ENCODE data around the gene LRMDA.

The LRMDA gene

DNA sequence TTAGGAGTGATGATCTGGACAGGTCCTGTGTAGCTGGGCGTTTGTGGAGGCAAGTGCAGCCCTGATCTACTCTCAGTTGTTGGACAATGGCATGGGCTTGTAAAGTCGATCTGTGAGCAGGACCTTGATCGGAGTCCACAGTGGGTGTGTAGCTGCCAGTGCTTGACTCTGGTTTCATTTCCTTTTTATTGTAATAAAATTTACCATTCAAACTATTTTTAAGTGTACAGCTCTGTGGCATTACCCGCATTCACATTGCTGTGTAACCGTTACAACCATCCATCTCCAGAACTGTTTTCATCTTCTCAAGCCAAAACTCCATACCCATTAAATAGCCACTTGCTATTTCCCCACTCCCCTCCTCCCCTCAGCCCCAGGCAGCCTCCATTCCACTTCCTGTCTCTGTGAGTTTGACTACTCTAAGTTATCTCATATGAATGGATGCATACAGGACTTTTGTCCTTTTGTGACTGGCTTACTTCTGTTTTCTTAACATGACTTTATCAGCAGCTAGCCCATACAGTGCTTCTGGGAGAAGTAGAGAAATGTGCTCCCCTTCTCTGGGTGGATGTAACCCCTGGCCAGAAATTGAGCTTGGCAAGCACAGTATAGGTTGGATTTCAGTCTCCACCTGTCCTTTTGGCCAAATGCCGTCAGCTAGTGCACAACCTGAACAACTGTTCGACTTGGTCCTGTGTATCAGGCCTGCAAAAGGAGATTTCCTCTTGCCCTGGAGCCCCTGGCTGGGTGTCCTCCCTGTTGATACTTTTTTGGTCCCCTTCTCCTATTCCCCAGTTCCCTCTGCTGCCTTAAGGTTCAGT is 180.0 kb downstream of the LRMDA start:
- no peak overlapping the region for H3K4me2 ChIP-seq (ENCODE audit: low read depth, low read length, poor library complexity, severe bottlenecking)
- H3K79me2 ChIP-seq (ENCODE audit: insufficient read depth, low read length): no peaks in the 10 kb centered on the region
- no peak overlapping the region for H3K9ac ChIP-seq (ENCODE audit: low read length)
- H2AFZ ChIP-seq (ENCODE audit: low read depth, low read length, severe bottlenecking): no peak overlapping the region
- H4K20me1 ChIP-seq (ENCODE audit: low read depth, low read length): no peaks in the 10 kb centered on the region
- no peak overlapping the region for H3K27ac ChIP-seq (ENCODE audit: low read depth, low read length)
- no peaks in the 10 kb centered on the region for H3F3A ChIP-seq (ENCODE audit: insufficient read depth)
- no peaks in the 10 kb centered on the region for H3K36me3 ChIP-seq (ENCODE audit: low read length)
- no peak overlapping the region for H3K4me3 ChIP-seq (ENCODE audit: insufficient read depth, low read length, poor library complexity, severe bottlenecking)
- no peaks in the 10 kb centered on the region for H3K27me3 ChIP-seq (ENCODE audit: low read length)
- no peak for TF ChIP-seq EZH2phosphoT487 (conservative IDR thresholded peaks at IDR 0.05; ENCODE audit: low read length)
- TF ChIP-seq, protein P1, sequence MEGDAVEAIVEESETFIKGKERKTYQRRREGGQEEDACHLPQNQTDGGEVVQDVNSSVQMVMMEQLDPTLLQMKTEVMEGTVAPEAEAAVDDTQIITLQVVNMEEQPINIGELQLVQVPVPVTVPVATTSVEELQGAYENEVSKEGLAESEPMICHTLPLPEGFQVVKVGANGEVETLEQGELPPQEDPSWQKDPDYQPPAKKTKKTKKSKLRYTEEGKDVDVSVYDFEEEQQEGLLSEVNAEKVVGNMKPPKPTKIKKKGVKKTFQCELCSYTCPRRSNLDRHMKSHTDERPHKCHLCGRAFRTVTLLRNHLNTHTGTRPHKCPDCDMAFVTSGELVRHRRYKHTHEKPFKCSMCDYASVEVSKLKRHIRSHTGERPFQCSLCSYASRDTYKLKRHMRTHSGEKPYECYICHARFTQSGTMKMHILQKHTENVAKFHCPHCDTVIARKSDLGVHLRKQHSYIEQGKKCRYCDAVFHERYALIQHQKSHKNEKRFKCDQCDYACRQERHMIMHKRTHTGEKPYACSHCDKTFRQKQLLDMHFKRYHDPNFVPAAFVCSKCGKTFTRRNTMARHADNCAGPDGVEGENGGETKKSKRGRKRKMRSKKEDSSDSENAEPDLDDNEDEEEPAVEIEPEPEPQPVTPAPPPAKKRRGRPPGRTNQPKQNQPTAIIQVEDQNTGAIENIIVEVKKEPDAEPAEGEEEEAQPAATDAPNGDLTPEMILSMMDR (IDR thresholded peaks at IDR 0.05; ENCODE audit: insufficient read depth, low read length, poor library complexity, severe bottlenecking): no peak
- H3K9me2 ChIP-seq (replicated peaks; ENCODE audit: insufficient read depth, low read length): no peaks in the 10 kb centered on the region
- no peaks in the 10 kb centered on the region for H3K9me3 ChIP-seq (ENCODE audit: insufficient read depth, low read length)

- Histone ChIP-seq H3K9me2 (replicated peaks; ENCODE audit: insufficient read depth, low read length) (no peaks in the 10 kb centered on the region), H3K4me2 (ENCODE audit: low read depth, low read length, poor library complexity, severe bottlenecking) (no peak overlapping the region), H4K20me1 (ENCODE audit: low read depth, low read length) (no peaks in the 10 kb centered on the region), H2AFZ (ENCODE audit: low read depth, low read length, severe bottlenecking) (no peak overlapping the region), H3K4me3 (ENCODE audit: insufficient read depth, low read length, poor library complexity, severe bottlenecking) (no peak overlapping the region), H3F3A (ENCODE audit: insufficient read depth) (no peaks in the 10 kb centered on the region), H3K79me2 (ENCODE audit: insufficient read depth, low read length) (no peaks in the 10 kb centered on the region), H3K9ac (ENCODE audit: low read length) (no peak overlapping the region), H3K9me3 (ENCODE audit: insufficient read depth, low read length) (no peaks in the 10 kb centered on the region), H3K27ac (ENCODE audit: low read depth, low read length) (no peak overlapping the region), H3K27me3 (ENCODE audit: low read length) (no peaks in the 10 kb centered on the region), H3K36me3 (ENCODE audit: low read length) (no peaks in the 10 kb centered on the region)
- TF ChIP-seq, protein P1 (IDR thresholded peaks at IDR 0.05; ENCODE audit: insufficient read depth, low read length, poor library complexity, severe bottlenecking): no peak
- TF ChIP-seq EZH2phosphoT487 (conservative IDR thresholded peaks at IDR 0.05; ENCODE audit: low read length): no peak
These were observed 180.6 kb downstream of the LRMDA start for GRCh38 chr10:75611993-75612372.

DNA sequence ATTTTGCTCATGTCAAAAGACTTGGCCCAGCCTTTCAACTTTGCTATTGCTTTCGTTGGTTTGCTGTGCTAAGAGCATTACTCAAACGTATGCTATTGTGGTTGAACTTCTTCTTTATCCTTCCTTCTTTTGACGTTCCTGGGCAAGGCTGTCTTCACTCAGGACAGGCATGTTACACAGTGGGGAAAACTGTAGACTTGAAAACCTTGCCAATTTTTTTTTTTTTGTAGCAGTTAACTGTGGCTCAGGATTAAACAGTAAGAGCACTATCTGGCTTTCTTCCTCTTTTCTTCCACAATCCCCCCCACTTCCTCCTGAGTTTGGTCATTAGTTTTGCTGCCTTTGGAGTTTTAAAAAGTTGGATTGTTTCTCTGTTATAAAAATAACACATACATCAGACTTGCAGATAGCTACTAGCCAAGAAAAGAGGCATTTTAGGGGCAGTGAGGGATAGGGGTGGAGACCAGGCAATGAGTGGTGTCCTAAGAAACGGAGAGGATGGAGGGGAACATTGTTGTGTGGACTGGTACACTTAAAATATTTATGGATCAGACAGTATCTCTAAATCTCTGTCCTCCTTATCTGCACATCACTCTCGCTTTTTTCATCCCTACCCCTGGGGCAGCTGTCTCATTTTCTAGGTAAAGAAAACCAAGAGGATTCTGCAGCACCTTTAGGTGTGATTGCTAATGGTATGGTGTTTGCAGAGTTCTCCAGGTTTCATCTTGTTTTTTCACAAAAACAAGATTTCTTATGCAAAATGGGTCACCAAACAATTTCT is 181.7 kb downstream of the LRMDA start:
- H3K27ac ChIP-seq (ENCODE audit: low read depth, low read length): no peak overlapping the region
- H4K20me1 ChIP-seq (ENCODE audit: low read depth, low read length): no peaks in the 10 kb centered on the region
- H3K9me2 ChIP-seq (replicated peaks; ENCODE audit: insufficient read depth, low read length): no peaks in the 10 kb centered on the region
- no peaks in the 10 kb centered on the region for H3F3A ChIP-seq (ENCODE audit: insufficient read depth)
- H3K9ac ChIP-seq (ENCODE audit: low read length): no peak overlapping the region
- no peak for TF ChIP-seq EZH2phosphoT487 (conservative IDR thresholded peaks at IDR 0.05; ENCODE audit: low read length)
- TF ChIP-seq, protein P1 (IDR thresholded peaks at IDR 0.05; ENCODE audit: insufficient read depth, low read length, poor library complexity, severe bottlenecking): no peak
- no peaks in the 10 kb centered on the region for H3K79me2 ChIP-seq (ENCODE audit: insufficient read depth, low read length)
- no peaks in the 10 kb centered on the region for H3K36me3 ChIP-seq (ENCODE audit: low read length)
- no peak overlapping the region for H2AFZ ChIP-seq (ENCODE audit: low read depth, low read length, severe bottlenecking)
- no peak overlapping the region for H3K4me3 ChIP-seq (ENCODE audit: insufficient read depth, low read length, poor library complexity, severe bottlenecking)
- no peaks in the 10 kb centered on the region for H3K27me3 ChIP-seq (ENCODE audit: low read length)
- H3K9me3 ChIP-seq (ENCODE audit: insufficient read depth, low read length): no peaks in the 10 kb centered on the region
- no peak overlapping the region for H3K4me2 ChIP-seq (ENCODE audit: low read depth, low read length, poor library complexity, severe bottlenecking)

Measured in SU-DHL-6 (cell line).